ENCODE data around the gene TRIM33. TPM values are rescaled to one million over a fixed set of nuclear protein-coding genes. Genes with fewer than 3 reads are reported as not detected.

Gene TRIM33
- total and polyA plus RNA-seq, 2 of the 8 experiments (the other 6 are each of a cell fraction or from before 2014, with no cell fraction given), result 17.1 to 52.3 TPM

DNA sequence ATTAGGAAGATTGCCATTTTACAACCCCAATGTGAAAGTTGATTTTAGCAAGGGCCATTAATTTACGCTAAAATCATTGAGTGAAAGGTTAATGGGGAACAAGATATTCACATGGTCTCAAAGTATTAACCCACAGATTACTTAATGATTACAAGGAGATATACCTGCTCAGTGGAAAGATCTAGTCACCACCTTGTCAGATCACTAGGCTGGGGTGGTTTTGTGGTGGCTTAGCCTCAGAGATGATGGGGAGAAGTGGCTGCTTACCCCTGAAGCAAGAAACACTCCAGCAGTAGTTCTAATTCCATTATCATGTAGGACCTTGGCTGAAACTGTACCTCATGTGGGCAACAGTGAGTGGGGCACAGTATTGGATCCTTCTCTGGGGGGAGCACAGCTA lies 20.1 kb upstream of the TRIM33 start:
- H3K23me2 ChIP-seq (ENCODE audit: low read depth, low read length), result no peaks in the 10 kb centered on the region
- no peak overlapping the region for H2BK12ac ChIP-seq (ENCODE audit: low read depth, low read length)
- no peak overlapping the region for H3K27ac ChIP-seq (ENCODE audit: low read depth, low read length)
- H3K14ac ChIP-seq (ENCODE audit: insufficient read length), result no peak overlapping the region
- no peak overlapping the region for H4K5ac ChIP-seq (ENCODE audit: insufficient read length, low read depth, low read length)
- no peaks in the 10 kb centered on the region for H3K79me2 ChIP-seq (ENCODE audit: control insufficient read depth in 1 of 2, insufficient read depth in 2 of 2, low read length in 2 of 2)
- H4K20me1 ChIP-seq (replicated peaks in 1 of 2; ENCODE audit: control insufficient read depth in 1 of 2, insufficient read depth in 2 of 2, low read length in 2 of 2), result no peaks in the 10 kb centered on the region
- ChIA-PET CTCF (ENCODE audit: partially characterized antibody) (no interaction called here), POLR2A (ENCODE audit: partially characterized antibody) (no interaction called here)
- no peak overlapping the region for H3K23ac ChIP-seq (ENCODE audit: insufficient read length)
- H3K18ac ChIP-seq (ENCODE audit: extremely low read depth, low read length), result no peak overlapping the region
- H4K91ac ChIP-seq (replicated peaks; ENCODE audit: insufficient read length, low read length), result no peak overlapping the region
- no peak overlapping the region for H4K8ac ChIP-seq (ENCODE audit: extremely low read depth, insufficient read depth, low read length)
- no peaks in the 10 kb centered on the region for H3K79me1 ChIP-seq (ENCODE audit: low read depth, low read length)
- no peaks in the 10 kb centered on the region for H3K36me3 ChIP-seq (ENCODE audit: control insufficient read depth in 2 of 4, insufficient read depth in 4 of 4, low read length in 3 of 4)
- H2BK120ac ChIP-seq (replicated peaks; ENCODE audit: low read depth, low read length), result no peak overlapping the region
- 0% methylated on average over 1 of the region's 1 CpG; no CpG with 5 or more reads in 1 of the 2 experiments for WGBS, 2 experiments (ENCODE audit: extremely low coverage in 1 of 2, insufficient coverage in 1 of 2, insufficient read length in 1 of 2, insufficient replicate concordance in 2 of 2, low coverage in 1 of 2, low lambda C conversion rate in 2 of 2, missing lambda C conversion rate in 1 of 2)
- no peak for DNase-seq (ENCODE audit: low read depth in 1 of 2, low spot score in 2 of 2)
- H3K4me3 ChIP-seq (ENCODE audit: extremely low read depth in 1 of 4, insufficient read depth in 2 of 4, low read depth in 3 of 4, low read length in 4 of 4), result no peak overlapping the region
- H3K27me3 ChIP-seq (replicated peaks in 1 of 4; ENCODE audit: control insufficient read depth in 3 of 4, extremely low read depth in 1 of 4, insufficient read depth in 3 of 4, low read length in 3 of 4), result no peaks in the 10 kb centered on the region
- no peak for FAIRE-seq
- no peak overlapping the region for H2BK20ac ChIP-seq (ENCODE audit: low read length)
- H2AK5ac ChIP-seq (ENCODE audit: low read depth, low read length), result no peak overlapping the region
- H3K9ac ChIP-seq (replicated peaks in 1 of 4; ENCODE audit: extremely low read depth in 1 of 4, low read depth in 3 of 4, low read length in 3 of 4), result no peak overlapping the region
- H3K4ac ChIP-seq (replicated peaks; ENCODE audit: insufficient read length, low read depth, low read length), result no peak overlapping the region
- H3K4me2 ChIP-seq (ENCODE audit: insufficient read depth in 1 of 2, low read depth in 2 of 2, low read length in 2 of 2), result no peak overlapping the region
- H3K9me3 ChIP-seq (ENCODE audit: insufficient read depth in 2 of 2, low read depth in 1 of 2, low read length in 1 of 2), result no peaks in the 10 kb centered on the region
- H3K4me1 ChIP-seq (replicated peaks in 1 of 4; ENCODE audit: control insufficient read depth in 3 of 4, insufficient read depth in 4 of 4, low read length in 3 of 4), result no peaks in the 10 kb centered on the region
- H2BK15ac ChIP-seq (ENCODE audit: low read length), result no peak overlapping the region
- no peak overlapping the region; the same call in 1 of the 2 replicates for H2AFZ ChIP-seq (ENCODE audit: low read length)
- no peak overlapping the region for H3K56ac ChIP-seq (replicated peaks; ENCODE audit: insufficient read length, low read depth, low read length)
- no peak overlapping the region for H2BK5ac ChIP-seq (ENCODE audit: low read depth, low read length)
- TF ChIP-seq MAFK (IDR thresholded peaks at IDR 0.05; ENCODE audit: low read depth, low read length), result no peak
- no peak for TF ChIP-seq PHF8 (conservative IDR thresholded peaks at IDR 0.05; ENCODE audit: low read depth, low read length)
- TF ChIP-seq KDM4A (IDR thresholded peaks at IDR 0.05; ENCODE audit: low read depth, low read length, severe bottlenecking), result no peak
- no peak for TF ChIP-seq POLR2A (IDR thresholded peaks at IDR 0.05; ENCODE audit: control extremely low read depth in 1 of 2, low read depth in 2 of 2, low read length in 2 of 2)
- no peak for TF ChIP-seq CBX5 (IDR thresholded peaks at IDR 0.05; ENCODE audit: low read depth, low read length)
- TF ChIP-seq RFX5 (IDR thresholded peaks at IDR 0.05; ENCODE audit: borderline replicate concordance, low read depth, low read length), result no peak
- TF ChIP-seq ZNF274 (IDR thresholded peaks at IDR 0.05; ENCODE audit: borderline replicate concordance, extremely low read depth, low read length), result no peak
- TF ChIP-seq CBX8 (IDR thresholded peaks at IDR 0.05; ENCODE audit: borderline replicate concordance, low read depth, low read length), result no peak
- TF ChIP-seq ATF2 (IDR thresholded peaks at IDR 0.05; ENCODE audit: low read length), result no peak
- TF ChIP-seq POLR2AphosphoS5 (IDR thresholded peaks at IDR 0.05; ENCODE audit: low read depth, low read length), result no peak
- no peak for TF ChIP-seq CTBP2 (IDR thresholded peaks at IDR 0.05; ENCODE audit: borderline replicate concordance, insufficient read depth, insufficient read length, low read length)
- TF ChIP-seq, protein P1, sequence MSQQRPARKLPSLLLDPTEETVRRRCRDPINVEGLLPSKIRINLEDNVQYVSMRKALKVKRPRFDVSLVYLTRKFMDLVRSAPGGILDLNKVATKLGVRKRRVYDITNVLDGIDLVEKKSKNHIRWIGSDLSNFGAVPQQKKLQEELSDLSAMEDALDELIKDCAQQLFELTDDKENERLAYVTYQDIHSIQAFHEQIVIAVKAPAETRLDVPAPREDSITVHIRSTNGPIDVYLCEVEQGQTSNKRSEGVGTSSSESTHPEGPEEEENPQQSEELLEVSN (IDR thresholded peaks at IDR 0.05), result no peak
